HG02973 (cell line): ENCODE results near the gene RTTN.

Source experiments
- ATAC-seq: cut with Tn5 transposase; IDR thresholded peaks from one replicate; pipeline ENCODE4 v1.9.1; 2021; ENCODE audit warnings: moderate library complexity; ENCODE audit not compliant: unreplicated experiment

The RTTN gene

GRCh38 chr18:70086085-70086484, 119.4 kb downstream of the RTTN start:
- no peak for ATAC-seq

- ATAC-seq: no peak
These were observed 119.8 kb downstream of the RTTN start for GRCh38 chr18:70085641-70086040.

- no peak for ATAC-seq
These were observed 123.1 kb downstream of the RTTN start for GRCh38 chr18:70082430-70082829.

- ATAC-seq: no peak
These were observed 127.4 kb downstream of the RTTN start for GRCh38 chr18:70078106-70078505.

- no peak for ATAC-seq
These were observed 129.6 kb downstream of the RTTN start for GRCh38 chr18:70075906-70076305.

- no peak for ATAC-seq
These were observed 131.4 kb downstream of the RTTN start for GRCh38 chr18:70074116-70074515.

- no peak for ATAC-seq
These were observed 132.1 kb downstream of the RTTN start for GRCh38 chr18:70073432-70073831.

GRCh38 chr18:70072678-70073077, 132.8 kb downstream of the RTTN start:
- peak; percentile 49 for ATAC-seq

GRCh38 chr18:70069965-70070364, 135.5 kb downstream of the RTTN start:
- no peak for ATAC-seq

GRCh38 chr18:70069382-70069781, 136.1 kb downstream of the RTTN start:
- no peak for ATAC-seq

GRCh38 chr18:70068981-70069380, 136.5 kb downstream of the RTTN start:
- no peak for ATAC-seq

- no peak for ATAC-seq
These were observed 145.8 kb downstream of the RTTN start for GRCh38 chr18:70059684-70060083.

GRCh38 chr18:70058916-70059315, 146.6 kb downstream of the RTTN start:
- ATAC-seq: peak; percentile 97

- no peak for ATAC-seq
These were observed 157.4 kb downstream of the RTTN start for GRCh38 chr18:70047931-70048603.

GRCh38 chr18:70046796-70047195, 158.7 kb downstream of the RTTN start:
- no peak for ATAC-seq

GRCh38 chr18:70046207-70046606, 159.3 kb downstream of the RTTN start:
- ATAC-seq: no peak

- ATAC-seq: no peak
These were observed 160.9 kb downstream of the RTTN start for GRCh38 chr18:70044632-70045031.

GRCh38 chr18:70041459-70042050, 163.9 kb downstream of the RTTN start:
- no peak for ATAC-seq

- ATAC-seq: no peak
These were observed 166.3 kb downstream of the RTTN start for GRCh38 chr18:70039186-70039585.

- ATAC-seq: no peak
These were observed 167.9 kb downstream of the RTTN start for GRCh38 chr18:70037431-70038061.

GRCh38 chr18:70036771-70037347, 168.6 kb downstream of the RTTN start:
- peak; percentile 100 for ATAC-seq

GRCh38 chr18:70036168-70036567, 169.3 kb downstream of the RTTN start:
- ATAC-seq: no peak
